ENCODE results near the gene DNLZ. TPM values are rescaled to one million over a fixed set of nuclear protein-coding genes. Genes with fewer than 3 reads are reported as not detected.

The DNLZ gene
- total and polyA plus RNA-seq, 2 donors (not counting 1 experiment from before 2014, with no cell fraction given), result 23.0 to 42.0 TPM

- H3K9me3 Mint-ChIP-seq (ENCODE audit: insufficient read depth), result no peaks in the 10 kb centered on the region
- H4K20me1 ChIP-seq (ENCODE audit: control insufficient read depth, insufficient read depth, low read length, poor library complexity, severe bottlenecking), result peaks cover 45% of the 10 kb centered on the region
- no peak overlapping the region for H2AFZ ChIP-seq (ENCODE audit: insufficient read depth, low read depth, low read length, poor library complexity, severe bottlenecking)
- no peak overlapping the region for H3K27ac Mint-ChIP-seq
- ChIA-PET CTCF (interaction anchor here (1.0 kb wide), 2 partner anchors 26 to 59 kb away, joined by 3 read pairs; no protein-coding TSS in a partner anchor), POLR2A (no interaction called here)
- H3K4me2 ChIP-seq (replicated peaks; ENCODE audit: low read depth, low read length, poor library complexity, severe bottlenecking), result no peak overlapping the region
- TF ChIP-seq CTCF (IDR thresholded peaks at IDR 0.05), result no peak
- no peak for TF ChIP-seq EZH2 (IDR thresholded peaks at IDR 0.05; ENCODE audit: borderline replicate concordance, insufficient read depth, low read depth, low read length, poor library complexity, severe bottlenecking)
- H3K27ac ChIP-seq (ENCODE audit: low read length in 2 of 2), result no peak overlapping the region
- 96% methylated on average over 9 of the region's 9 CpGs for WGBS (ENCODE audit: insufficient coverage)
- peaks cover 62% of the 10 kb centered on the region for H3K79me2 ChIP-seq (ENCODE audit: control insufficient read depth, insufficient read depth, low read length)
- intact Hi-C loops (cut with micrococcal nuclease), result no loop called here
- DNase-seq (no peak), ATAC-seq (ENCODE audit: low read depth) (no peak)
- H3K27me3 Mint-ChIP-seq, result no peaks in the 10 kb centered on the region
- H3K9me3 ChIP-seq (ENCODE audit: control extremely low read depth in 1 of 3, control insufficient read depth in 2 of 3, insufficient read depth in 1 of 3, low read length in 2 of 3), result no peaks in the 10 kb centered on the region
- H3K4me1 Mint-ChIP-seq, result peaks cover 31% of the 10 kb centered on the region
- H3K27me3 ChIP-seq (replicated peaks in 1 of 4; ENCODE audit: control extremely low read depth in 1 of 4, control insufficient read depth in 3 of 4, insufficient read depth in 4 of 4, low read length in 3 of 4), result no peaks in the 10 kb centered on the region
- no peak overlapping the region for H3K9ac ChIP-seq (ENCODE audit: low read length)
- peaks cover 25 to 32% of the 10 kb centered on the region in 2 donors for H3K4me1 ChIP-seq (ENCODE audit: control insufficient read depth in 2 of 2, insufficient read depth in 2 of 2, low read length in 2 of 2)
- H3K4me3 Mint-ChIP-seq, result no peak overlapping the region
- H3K36me3 ChIP-seq (replicated peaks in 1 of 2; ENCODE audit: control extremely low read depth in 1 of 2, control insufficient read depth in 1 of 2, extremely low read depth in 1 of 2, insufficient read depth in 2 of 2, low read length in 1 of 2), result peaks cover 0 to 54% of the 10 kb centered on the region in 2 experiments
- no peak overlapping the region for H3K4me3 ChIP-seq (ENCODE audit: control extremely low read depth in 1 of 5, extremely low read depth in 1 of 5, insufficient read depth in 1 of 5, low read depth in 2 of 5, low read length in 4 of 5)
Observed at GRCh38 chr9:136412962-136413361, 49.4 kb upstream of the DNLZ start.

- no peaks in the 10 kb centered on the region for H3K27me3 ChIP-seq (replicated peaks in 1 of 4; ENCODE audit: control extremely low read depth in 1 of 4, control insufficient read depth in 3 of 4, insufficient read depth in 4 of 4, low read length in 3 of 4)
- H3K4me3 ChIP-seq (ENCODE audit: control extremely low read depth in 1 of 5, extremely low read depth in 1 of 5, insufficient read depth in 1 of 5, low read depth in 2 of 5, low read length in 4 of 5), result peak overlapping the region; percentile 22 to 96 (median 81)
- ChIA-PET POLR2A (interaction anchor here (0.8 to 1.0 kb wide), 2 partner anchors 11 to 48 kb away, joined by 3 to 4 read pairs; partner anchors contain the start of genes DNLZ and SNAPC4), CTCF (interaction anchor here (1.3 kb wide), 1 partner anchor 48 kb away, joined by 5 read pairs; the partner anchor contains the start of gene DNLZ)
- peaks cover 25 to 34% of the 10 kb centered on the region in 2 donors for H3K4me1 ChIP-seq (ENCODE audit: control insufficient read depth in 2 of 2, insufficient read depth in 2 of 2, low read length in 2 of 2)
- ATAC-seq (ENCODE audit: low read depth) (no peak), DNase-seq (no peak)
- WGBS (ENCODE audit: insufficient coverage), result 67% methylated on average over 4 of the region's 4 CpGs
- H3K27ac ChIP-seq (ENCODE audit: low read length in 2 of 2), result peak overlapping the region; percentile 80 to 91
- Mint-ChIP-seq H3K9me3 (ENCODE audit: insufficient read depth) (no peaks in the 10 kb centered on the region), H3K27me3 (no peaks in the 10 kb centered on the region), H3K4me1 (peaks cover 34% of the 10 kb centered on the region), H3K27ac (peak overlapping the region; percentile 91), H3K4me3 (peak overlapping the region; percentile 90)
- peaks cover 0 to 52% of the 10 kb centered on the region in 2 experiments for H3K36me3 ChIP-seq (replicated peaks in 1 of 2; ENCODE audit: control extremely low read depth in 1 of 2, control insufficient read depth in 1 of 2, extremely low read depth in 1 of 2, insufficient read depth in 2 of 2, low read length in 1 of 2)
- peaks cover 69% of the 10 kb centered on the region for H3K79me2 ChIP-seq (ENCODE audit: control insufficient read depth, insufficient read depth, low read length)
- peak overlapping the region; percentile 91 for H3K4me2 ChIP-seq (replicated peaks; ENCODE audit: low read depth, low read length, poor library complexity, severe bottlenecking)
- intact Hi-C loops (cut with micrococcal nuclease), result loop anchor here (2.0 kb wide), 1 partner anchor 27 kb away; the partner anchor contains the start of gene INPP5E
- peak overlapping the region; percentile 84 for H3K9ac ChIP-seq (ENCODE audit: low read length)
- TF ChIP-seq CTCF (IDR thresholded peaks at IDR 0.05), result no peak
- TF ChIP-seq EZH2 (IDR thresholded peaks at IDR 0.05; ENCODE audit: borderline replicate concordance, insufficient read depth, low read depth, low read length, poor library complexity, severe bottlenecking), result no peak
- no peaks in the 10 kb centered on the region for H3K9me3 ChIP-seq (ENCODE audit: control extremely low read depth in 1 of 3, control insufficient read depth in 2 of 3, insufficient read depth in 1 of 3, low read length in 2 of 3)
- H4K20me1 ChIP-seq (ENCODE audit: control insufficient read depth, insufficient read depth, low read length, poor library complexity, severe bottlenecking), result peaks cover 52% of the 10 kb centered on the region
- H2AFZ ChIP-seq (ENCODE audit: insufficient read depth, low read depth, low read length, poor library complexity, severe bottlenecking), result peak overlapping the region; percentile 76
Observed at GRCh38 chr9:136411378-136411777, 47.8 kb upstream of the DNLZ start.
